B cell (primary cell): ENCODE measurements around the gene PEX6. TPM values are rescaled to one million over a fixed set of nuclear protein-coding genes. Genes with fewer than 3 reads are reported as not detected.

Source experiments
- ATAC-seq: fragments of 200-7000 bp; cut with Tn5 transposase; one replicate; pipeline ENCODE4 v1.10.0; 2021; ENCODE audit warnings: low read depth, mild to moderate bottlenecking, moderate number of reproducible peaks, moderate library complexity
- CTCF ChIA-PET: fragments of 350-600 bp; sonication (Branson Sonifier 250); formaldehyde crosslinking; loops from one replicate; lab custom pipeline; 2021; ENCODE audit warnings: antibody characterized with exemption, inconsistent platforms; lab: Charles Lee
- POLR2A ChIA-PET: fragments of 350-600 bp; sonication (Branson Sonifier 250); formaldehyde crosslinking; loops from one replicate; lab custom pipeline; 2021; ENCODE audit warnings: antibody characterized with exemption; lab: Charles Lee
- DNase-seq: peaks from one replicate; pipeline ENCODE4 v3.0.0; 2013
- H2AFZ ChIP-seq: 2 replicates; pipeline ENCODE4 v1.6.1; 2012; ENCODE audit warnings: mild to moderate bottlenecking, low read depth, low read length; ENCODE audit not compliant: insufficient read depth, poor library complexity, severe bottlenecking
- H3K27ac ChIP-seq, 2 donors: 1 replicate in 1 of 2; 2 replicates in 1 of 2; pipeline ENCODE4 v1.5.1; 2012 to 2013; ENCODE audit warnings: low read length in 2 of 2, mild to moderate bottlenecking in 2 of 2, moderate library complexity in 1 of 2
- H3K27me3 ChIP-seq, 4 experiments: fragments of 200-600 bp in 1 of 4; sonication (generic) in 1 of 4; replicated peaks in 1 of 4; 1 replicate in 2 of 4; 2 replicates in 2 of 4; pipeline versions ENCODE4 v1.6.1 to v1.7.0; 2013 to 2016; ENCODE audit warnings: low read length in 3 of 4, mild to moderate bottlenecking in 2 of 4, mixed read lengths in 1 of 4, moderate library complexity in 1 of 4; ENCODE audit not compliant: insufficient read depth in 4 of 4, control insufficient read depth in 3 of 4; ENCODE audit errors: control extremely low read depth in 1 of 4
- H3K36me3 ChIP-seq, 2 experiments: replicated peaks in 1 of 2; 1 replicate in 1 of 2; 2 replicates in 1 of 2; pipeline versions ENCODE4 v1.6.1 to v1.7.1; 2013; ENCODE audit warnings: low read length in 1 of 2; ENCODE audit not compliant: insufficient read depth in 2 of 2, control insufficient read depth in 1 of 2; ENCODE audit errors: control extremely low read depth in 1 of 2, extremely low read depth in 1 of 2
- H3K4me1 ChIP-seq, 2 donors: fragments of 200-600 bp in 1 of 2; sonication (generic) in 1 of 2; 1 replicate in 1 of 2; 2 replicates in 1 of 2; pipeline versions ENCODE4 v1.5.1 to v1.6.1; 2013 to 2017; ENCODE audit warnings: low read length in 2 of 2; ENCODE audit not compliant: control insufficient read depth in 2 of 2, insufficient read depth in 2 of 2
- H3K4me2 ChIP-seq: replicated peaks from 2 replicates; pipeline ENCODE3; 2012; ENCODE audit warnings: mild to moderate bottlenecking, low read depth, low read length; ENCODE audit not compliant: poor library complexity, severe bottlenecking
- H3K4me3 ChIP-seq, 5 experiments: fragments of 200-600 bp in 1 of 5; sonication (generic) in 1 of 5; 1 replicate in 3 of 5; 2 replicates in 2 of 5; pipeline versions ENCODE4 v1.5.1 to v1.7.0; 2011 to 2016; ENCODE audit warnings: low read length in 4 of 5, mild to moderate bottlenecking in 4 of 5, low read depth in 2 of 5, control low read depth in 1 of 5, moderate library complexity in 1 of 5; ENCODE audit not compliant: insufficient read depth in 1 of 5; ENCODE audit errors: control extremely low read depth in 1 of 5, extremely low read depth in 1 of 5
- H3K79me2 ChIP-seq: fragments of 200-600 bp; sonication (generic); one replicate; pipeline ENCODE4 v1.6.0; 2016; ENCODE audit warnings: low read length; ENCODE audit not compliant: control insufficient read depth, insufficient read depth
- H3K9ac ChIP-seq: fragments of 200-600 bp; sonication (generic); 2 replicates; pipeline ENCODE4 v1.6.1; 2017; ENCODE audit warnings: mild to moderate bottlenecking, low read length, moderate library complexity
- H3K9me3 ChIP-seq, 3 donors: one replicate each; pipeline versions ENCODE4 v1.6.1 to v1.7.1; 2013; ENCODE audit warnings: low read length in 2 of 3; ENCODE audit not compliant: control insufficient read depth in 2 of 3, insufficient read depth in 1 of 3; ENCODE audit errors: control extremely low read depth in 1 of 3
- H4K20me1 ChIP-seq: 2 replicates; pipeline ENCODE4 v1.6.0; 2012; ENCODE audit warnings: mild to moderate bottlenecking, low read length; ENCODE audit not compliant: insufficient read depth, control insufficient read depth, poor library complexity, severe bottlenecking
- H3K27ac Mint-ChIP-seq: one replicate; pipeline ENCODE4 v1.8.0; 2021; ENCODE audit warnings: mixed read lengths
- H3K27me3 Mint-ChIP-seq: one replicate; pipeline ENCODE4 v1.8.0; 2021; ENCODE audit warnings: mixed read lengths
- H3K4me1 Mint-ChIP-seq: one replicate; pipeline ENCODE4 v1.8.0; 2021; ENCODE audit warnings: mixed read lengths
- H3K4me3 Mint-ChIP-seq: one replicate; pipeline ENCODE4 v1.8.0; 2021; ENCODE audit warnings: mixed read lengths
- H3K9me3 Mint-ChIP-seq: one replicate; pipeline ENCODE4 v1.8.0; 2022; ENCODE audit warnings: mixed read lengths; ENCODE audit not compliant: insufficient read depth
- CTCF ChIP-seq: fragments of 200-600 bp; IDR thresholded peaks from one replicate; pipeline ENCODE4 v1.8.0; 2022; ENCODE audit warnings: antibody characterized with exemption, mild to moderate bottlenecking
- EZH2 ChIP-seq: IDR thresholded peaks from 2 replicates; pipeline ENCODE4 v1.6.1; 2012; ENCODE audit warnings: borderline replicate concordance, low read depth, mild to moderate bottlenecking, moderate library complexity, low read length; ENCODE audit not compliant: insufficient read depth, poor library complexity, severe bottlenecking
- WGBS: methylation state at CpG from one replicate; pipeline ENCODE4 v1.1.5; 2013; ENCODE audit warnings: missing lambda C conversion rate; ENCODE audit not compliant: insufficient coverage; 5-methylcytosine and 5-hydroxymethylcytosine counted together
- intact Hi-C: fragments of 100-400 bp; cut with micrococcal nuclease; formaldehyde crosslinking; loops from one replicate; pipeline ENCODE4 v1.10.0; 2022
- polyA plus RNA-seq: library from polyadenylated mRNA; depleted of rRNA; stranded (reverse); fragments of >200 nt; gene quantifications from 2 replicates; pipeline ENCODE4 v1.2.3, GENCODE V29; 2012
- total RNA-seq, 2 donors: library from RNA; stranded (reverse); fragments of 120-200 nt in 1 of 2; gene quantifications; 1 replicate in 1 of 2; 2 replicates in 1 of 2; pipeline versions ENCODE4 v1.2.3 to v1.2.4, GENCODE V29; 2013 to 2022

The PEX6 gene
- total and polyA plus RNA-seq, 2 donors (not counting 1 experiment from before 2014, with no cell fraction given) = 16.0 to 16.6 TPM

- no peak overlapping the region for H3K4me2 ChIP-seq
- 90% methylated on average over 7 of the region's 7 CpGs for WGBS
- intact Hi-C loops = no loop called here
- no peak overlapping the region for H3K4me3 ChIP-seq
- DNase-seq = no peak
- ChIA-PET CTCF (no interaction called here), POLR2A (no interaction called here)
- no peak for ATAC-seq
- peaks cover 8% of the 10 kb centered on the region for H4K20me1 ChIP-seq
- no peaks in the 10 kb centered on the region for H3K9me3 ChIP-seq
- Mint-ChIP-seq H3K9me3 (no peaks in the 10 kb centered on the region), H3K4me3 (no peak overlapping the region), H3K27ac (no peak overlapping the region), H3K27me3 (no peaks in the 10 kb centered on the region), H3K4me1 (peaks cover 2% of the 10 kb centered on the region)
- no peaks in the 10 kb centered on the region for H3K4me1 ChIP-seq
- TF ChIP-seq EZH2 = no peak
- no peak for TF ChIP-seq CTCF
- no peaks in the 10 kb centered on the region for H3K79me2 ChIP-seq
- H3K36me3 ChIP-seq = peaks cover 0 to 56% of the 10 kb centered on the region in 2 experiments
- H3K27ac ChIP-seq = no peak overlapping the region
- H3K27me3 ChIP-seq = no peaks in the 10 kb centered on the region
- H2AFZ ChIP-seq = no peak overlapping the region
- no peak overlapping the region for H3K9ac ChIP-seq
These were observed 12.4 kb downstream of the PEX6 start for GRCh38 chr6:42966571-42966970.

GRCh38 chr6:42963855-42964605 lies 15.0 kb downstream of the PEX6 start:
- intact Hi-C loops = loop anchor here (5.0 kb wide), 1 partner anchor 62 kb away; no protein-coding TSS in a partner anchor
- Histone ChIP-seq H2AFZ (no peak overlapping the region), H3K9me3 (no peaks in the 10 kb centered on the region), H3K9ac (no peak overlapping the region), H4K20me1 (no peaks in the 10 kb centered on the region), H3K27ac (no peak overlapping the region), H3K79me2 (no peaks in the 10 kb centered on the region), H3K27me3 (peaks cover 0 to 12% (median 3%) of the 10 kb centered on the region in 4 experiments), H3K4me3 (no peak overlapping the region), H3K4me2 (no peak overlapping the region), H3K4me1 (peaks cover 9 to 16% of the 10 kb centered on the region in 2 donors), H3K36me3 (peaks cover 0 to 44% of the 10 kb centered on the region in 2 experiments)
- no peak overlapping the region for H3K4me3 Mint-ChIP-seq
- ATAC-seq (peak; percentile 42), DNase-seq (no peak)
- over 99% methylated on average over 9 of the region's 9 CpGs for WGBS
- no peak for TF ChIP-seq CTCF
- TF ChIP-seq EZH2 = no peak
- POLR2A ChIA-PET = no interaction called here
- peaks cover 13% of the 10 kb centered on the region for H3K4me1 Mint-ChIP-seq
- CTCF ChIA-PET = interaction anchor here (1.0 to 1.3 kb wide), 2 partner anchors 20 to 179 kb away, joined by 3 to 4 read pairs; partner anchors contain the start of gene PPP2R5D
- H3K9me3 Mint-ChIP-seq = no peaks in the 10 kb centered on the region
- no peak overlapping the region for H3K27ac Mint-ChIP-seq
- no peaks in the 10 kb centered on the region for H3K27me3 Mint-ChIP-seq
